HG03442 (cell line): ENCODE measurements around the gene NCCRP1.

Experiments
- ATAC-seq: cut with Tn5 transposase; IDR thresholded peaks from one replicate; pipeline ENCODE4 v1.9.1; 2021; ENCODE audit warnings: mild to moderate bottlenecking, moderate library complexity; ENCODE audit not compliant: unreplicated experiment

The NCCRP1 gene

GRCh38 chr19:39178296-39179006 is 18.3 kb upstream of the NCCRP1 start:
- ATAC-seq, result no peak

GRCh38 chr19:39179754-39180153 is 17.0 kb upstream of the NCCRP1 start:
- ATAC-seq, result no peak

GRCh38 chr19:39180749-39181148 is 16.0 kb upstream of the NCCRP1 start:
- ATAC-seq, result no peak

DNA sequence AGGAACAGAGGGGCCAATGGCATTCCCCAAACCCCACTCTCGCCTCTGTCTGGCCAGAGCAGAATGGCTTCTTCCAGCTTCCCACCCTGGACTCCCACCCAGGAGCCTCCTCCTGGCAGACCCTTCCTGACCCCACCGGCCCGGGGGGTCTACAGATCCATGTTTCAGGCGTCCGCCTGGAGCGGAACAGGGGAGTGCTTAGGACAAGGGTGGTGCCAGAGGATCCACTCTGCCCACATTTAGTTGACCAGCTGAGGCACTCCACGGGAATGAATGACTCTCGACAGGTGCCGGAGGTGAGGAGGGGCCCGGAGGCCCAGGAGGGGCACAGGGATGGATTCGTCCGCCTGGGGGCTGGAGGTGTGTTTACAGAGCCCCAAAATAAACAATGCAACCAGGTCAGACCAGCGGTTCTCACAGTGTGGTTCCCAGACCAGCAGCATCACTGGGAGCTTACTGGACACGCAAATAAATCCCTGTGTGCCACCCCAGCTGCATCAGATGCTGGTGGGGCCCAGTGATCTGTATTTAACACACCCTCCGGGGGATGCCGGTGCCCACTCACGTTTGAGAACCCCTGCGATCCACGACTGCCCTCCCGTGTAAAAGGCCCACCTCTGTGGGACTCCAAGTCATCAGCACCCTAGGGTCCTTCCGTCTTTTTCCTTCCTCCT is 15.1 kb upstream of the NCCRP1 start:
- ATAC-seq, result no peak

- ATAC-seq, result no peak
Observed at GRCh38 chr19:39182174-39182505, 14.6 kb upstream of the NCCRP1 start.

DNA sequence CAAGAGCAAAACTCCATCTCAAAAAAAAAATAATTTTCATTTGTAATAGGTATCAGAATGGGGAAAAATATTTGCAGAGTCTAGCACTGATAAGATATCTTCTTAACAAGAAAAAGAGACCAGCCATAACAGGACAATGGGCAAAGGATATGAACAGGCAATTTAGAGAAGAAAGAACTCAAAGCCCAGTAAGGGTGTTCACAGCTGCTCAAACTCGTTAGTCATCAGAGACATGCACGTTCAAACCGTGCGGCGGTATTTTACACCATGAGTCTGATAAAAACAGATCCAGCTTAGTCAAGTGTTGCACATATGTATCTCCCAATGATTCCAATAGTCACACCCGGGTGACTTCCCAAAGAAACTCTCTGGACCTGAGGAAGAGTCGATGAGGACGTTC is 13.7 kb upstream of the NCCRP1 start:
- no peak for ATAC-seq

GRCh38 chr19:39186391-39186790 is 10.4 kb upstream of the NCCRP1 start:
- no peak for ATAC-seq

DNA sequence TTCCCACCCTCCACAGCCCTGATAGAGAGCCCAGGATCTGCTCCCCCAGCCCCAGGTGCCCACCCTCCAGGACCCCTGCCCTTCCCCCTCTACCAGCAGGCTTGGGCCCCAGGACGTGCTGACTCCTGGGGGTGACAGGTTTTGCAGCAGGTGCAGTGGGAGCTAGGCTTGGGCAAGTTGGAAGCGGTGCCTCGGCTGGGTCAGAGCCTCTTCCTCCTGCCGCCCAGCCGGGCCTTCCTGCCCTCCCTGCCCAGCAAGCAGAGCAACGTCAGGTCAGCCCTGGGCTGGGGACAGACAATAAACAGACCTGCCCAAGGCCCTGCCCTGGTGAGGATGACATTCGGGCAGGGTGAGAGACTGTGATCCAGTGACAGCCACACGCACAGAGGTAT is 9.2 kb upstream of the NCCRP1 start:
- ATAC-seq, result no peak

DNA sequence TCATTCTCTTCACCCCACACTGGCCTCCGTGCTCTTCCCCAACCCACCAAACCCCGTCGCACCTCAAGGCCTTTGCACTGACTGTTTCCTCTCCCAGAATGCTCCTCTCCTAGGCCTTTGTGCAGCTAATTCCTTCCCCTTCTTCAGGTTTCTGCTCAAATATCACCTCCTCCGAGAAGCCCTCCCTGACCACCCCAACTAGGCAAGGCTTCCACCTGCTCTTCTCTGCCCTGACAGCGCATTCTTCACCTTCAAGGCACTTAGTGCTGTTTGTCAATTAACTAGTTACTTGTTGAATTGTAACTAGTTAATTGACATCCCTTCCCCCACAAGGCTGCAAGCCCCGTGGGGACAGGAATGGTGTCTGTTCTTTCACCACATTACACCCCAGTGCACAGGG is 7.8 kb upstream of the NCCRP1 start:
- ATAC-seq, result no peak

GRCh38 chr19:39190768-39191167 is 6.0 kb upstream of the NCCRP1 start:
- no peak for ATAC-seq

GRCh38 chr19:39192846-39193245 is 3.9 kb upstream of the NCCRP1 start:
- ATAC-seq, result no peak

GRCh38 chr19:39193803-39194202 is 3.0 kb upstream of the NCCRP1 start:
- no peak for ATAC-seq

DNA sequence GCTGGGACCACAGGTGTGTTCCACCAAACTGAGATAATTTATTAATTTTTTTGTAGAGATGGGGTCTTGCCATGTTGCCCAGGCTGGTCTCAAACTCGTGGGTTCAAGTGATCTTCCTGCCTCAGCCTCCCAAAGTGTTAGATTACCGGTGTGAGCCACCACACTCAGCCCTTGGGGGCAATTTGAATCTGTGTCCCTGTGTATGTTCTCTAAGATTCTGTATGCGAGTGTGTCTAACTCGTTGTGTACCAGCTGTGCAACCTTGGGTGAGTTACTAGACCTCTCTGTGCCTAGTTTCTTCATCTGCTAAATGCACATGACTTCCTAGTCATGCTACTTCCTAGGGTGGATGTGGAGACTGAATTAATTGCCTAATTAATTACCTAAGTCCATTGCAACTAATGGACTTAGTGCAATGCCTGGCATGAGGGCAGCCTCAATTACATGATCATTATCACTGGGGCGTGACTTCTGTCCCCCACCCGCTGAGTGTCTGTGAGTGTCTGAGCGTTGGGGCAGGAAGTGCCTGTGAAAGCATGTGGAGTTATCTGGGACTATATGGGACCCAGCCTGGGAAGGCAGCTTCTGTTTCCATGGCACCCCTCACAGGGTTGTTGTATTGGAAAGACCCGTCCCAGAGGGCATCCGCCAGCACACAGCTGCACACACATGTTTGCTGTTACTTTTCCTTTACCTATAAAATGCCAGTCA is 1.8 kb upstream of the NCCRP1 start:
- no peak for ATAC-seq

- ATAC-seq, result no peak
Observed at GRCh38 chr19:39195755-39196154, 1.0 kb upstream of the NCCRP1 start.

DNA sequence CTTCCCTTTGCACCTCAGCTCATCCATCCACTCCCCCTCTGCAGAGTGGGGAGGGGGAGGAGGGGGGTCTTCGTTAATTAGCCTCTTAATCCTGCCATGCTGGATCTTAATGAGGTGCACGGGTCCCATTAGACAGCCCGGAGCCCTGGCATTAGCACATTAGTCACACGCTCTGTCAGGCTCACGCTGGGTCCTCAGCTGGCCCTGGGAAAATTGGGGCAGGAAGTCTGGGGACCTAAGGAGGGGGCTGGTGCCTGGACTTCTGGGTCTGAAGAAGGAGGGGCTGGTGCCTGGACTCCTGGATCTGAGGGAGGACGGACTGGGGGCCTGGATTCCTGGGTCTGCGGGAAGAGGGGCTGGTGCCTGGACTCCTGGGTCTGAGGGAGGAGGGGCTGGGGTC is 444 bp upstream of the NCCRP1 start:
- ATAC-seq, result no peak

DNA sequence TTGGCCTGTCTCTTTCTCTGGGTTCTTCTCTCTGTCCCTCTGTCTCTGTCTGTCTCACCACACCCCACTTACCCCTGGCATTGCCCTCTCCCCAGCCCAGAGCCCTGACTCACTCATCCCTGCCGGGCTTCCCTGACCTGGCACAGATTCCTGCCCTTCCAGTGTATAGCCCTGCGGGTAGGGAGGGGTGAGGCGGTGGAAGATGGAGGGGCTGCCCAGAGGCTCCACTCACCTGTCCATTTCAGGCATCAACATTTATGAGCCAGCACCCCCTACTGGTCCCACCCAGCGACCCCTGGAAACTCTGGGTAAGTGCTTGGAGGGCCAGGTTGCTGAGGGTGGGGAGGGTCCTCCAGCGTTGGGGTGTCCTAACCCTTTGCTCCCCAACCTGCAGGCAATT is 1.0 kb downstream of the NCCRP1 start:
- ATAC-seq, result no peak

DNA sequence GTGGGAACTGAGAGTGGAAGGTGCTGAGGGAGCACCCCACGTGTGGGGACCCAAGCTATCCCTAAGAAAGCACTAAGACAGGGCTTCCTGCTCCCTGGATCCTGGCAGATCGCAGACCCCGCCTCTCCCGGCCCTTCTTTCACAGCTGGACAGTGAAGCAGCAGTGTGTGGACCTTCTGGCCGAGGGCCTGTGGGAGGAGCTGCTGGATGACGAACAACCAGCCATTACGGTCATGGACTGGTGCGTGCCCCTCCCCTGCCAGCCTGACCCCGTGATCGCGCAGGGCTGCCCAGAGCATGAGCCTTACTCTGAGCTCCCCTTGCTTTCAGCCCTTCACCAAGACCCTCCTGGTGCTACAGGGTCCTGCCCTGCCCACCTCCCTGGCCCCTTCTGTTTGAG is 2.3 kb downstream of the NCCRP1 start:
- no peak for ATAC-seq

DNA sequence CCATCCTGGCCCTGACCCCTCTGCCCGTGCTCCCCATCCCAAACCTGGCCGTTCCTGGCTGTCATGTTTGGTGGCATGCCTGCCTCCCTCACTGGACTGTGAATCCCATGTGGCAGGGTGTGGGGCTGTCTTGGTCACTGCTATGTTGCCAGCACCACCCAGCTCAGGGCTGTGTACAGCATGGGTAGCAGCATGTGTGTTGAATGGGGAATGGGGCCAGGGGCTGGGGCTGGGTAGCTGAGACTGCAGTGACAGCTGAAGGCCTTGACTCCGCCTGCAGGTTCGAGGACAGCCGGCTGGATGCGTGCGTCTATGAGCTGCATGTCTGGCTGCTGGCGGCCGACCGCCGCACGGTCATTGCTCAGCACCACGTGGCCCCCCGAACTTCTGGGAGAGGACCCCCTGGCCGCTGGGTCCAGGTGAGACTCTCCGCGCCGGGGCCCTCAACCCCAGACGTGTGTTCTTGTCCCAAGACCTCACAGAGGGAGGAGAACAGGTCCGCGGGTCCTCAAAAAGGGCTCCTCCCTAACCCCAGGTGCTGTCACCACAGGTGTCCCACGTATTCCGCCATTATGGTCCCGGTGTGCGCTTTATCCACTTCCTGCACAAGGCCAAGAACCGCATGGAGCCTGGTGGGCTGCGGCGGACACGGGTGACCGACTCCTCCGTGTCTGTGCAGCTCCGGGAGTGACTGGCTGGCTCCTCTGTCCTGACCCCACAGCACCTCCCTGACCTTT is 3.5 kb downstream of the NCCRP1 start:
- no peak for ATAC-seq

DNA sequence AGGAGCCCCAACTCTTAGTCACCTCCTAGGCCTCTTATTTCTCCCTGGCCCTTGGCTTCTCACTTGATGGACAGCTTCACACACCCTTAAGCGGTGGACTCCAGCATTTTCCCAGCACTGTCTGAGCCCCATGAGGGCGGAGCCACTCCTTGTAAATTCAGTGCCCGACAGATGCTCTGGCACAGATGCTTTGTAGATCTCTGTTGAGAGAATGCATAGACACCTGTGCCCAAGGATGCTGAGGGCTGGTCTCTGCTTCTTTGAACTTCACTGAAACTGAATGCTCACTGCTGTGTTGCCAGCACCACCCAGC is 4.0 kb downstream of the NCCRP1 start:
- ATAC-seq, result no peak

DNA sequence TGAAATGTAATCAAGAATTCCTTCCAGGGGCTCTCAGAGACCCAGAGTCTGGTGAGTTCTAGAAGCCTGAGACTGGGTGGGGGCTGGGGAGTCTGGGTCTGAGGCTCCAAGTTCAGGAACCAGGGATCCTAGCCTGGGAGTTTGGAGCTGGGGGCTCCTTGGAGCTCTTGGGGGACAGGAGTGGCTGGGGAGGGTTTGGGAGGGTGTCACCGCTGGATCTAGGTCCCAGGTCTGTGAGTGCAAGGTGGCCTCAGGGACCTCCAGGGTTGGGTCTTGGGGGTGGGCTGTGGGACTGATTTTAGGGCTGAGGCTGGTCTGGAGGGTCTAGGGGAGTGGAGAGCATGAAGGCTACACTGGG is 6.2 kb downstream of the NCCRP1 start:
- no peak for ATAC-seq

- ATAC-seq, result no peak
Observed at GRCh38 chr19:39203372-39204341, 6.9 kb downstream of the NCCRP1 start, which contains the start of gene SYCN. SYCN (minus strand) TSS chr19:39204263; CDS start chr19:39204254, 9 bp downstream.
